ENCODE measurements around the gene BPI.
"Not testable (repeated sequence)": the region's sequence is repeated elsewhere in the genome, so short reads cannot be mapped to it uniquely, and the experiment has no call there.

BPI gene

DNA sequence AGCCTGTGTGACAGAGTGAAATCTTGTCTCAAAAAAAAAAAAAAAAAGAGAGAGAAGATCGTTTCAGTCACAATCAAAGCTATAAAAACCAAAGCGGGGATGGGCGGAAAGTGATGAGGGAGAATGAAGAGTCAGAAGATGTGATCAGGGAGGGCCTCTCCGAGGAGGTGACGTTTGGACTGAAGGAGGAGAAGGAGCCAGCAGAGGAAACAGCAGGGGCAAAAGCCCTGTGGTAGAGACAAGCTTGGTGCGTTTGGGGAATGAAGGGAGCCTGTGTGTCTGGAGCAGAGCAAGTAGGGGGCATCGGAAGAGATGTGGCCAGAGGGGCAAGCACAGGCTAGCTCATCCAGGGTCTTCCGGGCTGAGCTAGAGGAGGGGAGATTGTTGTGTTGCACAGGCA lies 27.9 kb downstream of the BPI start:
- no peak for DNase-seq (ENCODE audit: low read depth in 1 of 2, low spot score in 1 of 2)

GRCh38 chr20:38334016-38334415 lies 30.1 kb downstream of the BPI start:
- DNase-seq (ENCODE audit: low read depth in 1 of 2, low spot score in 1 of 2): no peak

GRCh38 chr20:38336726-38337125 lies 32.8 kb downstream of the BPI start:
- DNase-seq (ENCODE audit: low read depth in 1 of 2, low spot score in 1 of 2): no peak

GRCh38 chr20:38337561-38338140 lies 33.7 kb downstream of the BPI start:
- DNase-seq (ENCODE audit: low read depth in 1 of 2, low spot score in 1 of 2): no peak

- no peak for DNase-seq (ENCODE audit: low read depth in 1 of 2, low spot score in 1 of 2)
Measured at GRCh38 chr20:38338849-38339520, 35.0 kb downstream of the BPI start.

DNA sequence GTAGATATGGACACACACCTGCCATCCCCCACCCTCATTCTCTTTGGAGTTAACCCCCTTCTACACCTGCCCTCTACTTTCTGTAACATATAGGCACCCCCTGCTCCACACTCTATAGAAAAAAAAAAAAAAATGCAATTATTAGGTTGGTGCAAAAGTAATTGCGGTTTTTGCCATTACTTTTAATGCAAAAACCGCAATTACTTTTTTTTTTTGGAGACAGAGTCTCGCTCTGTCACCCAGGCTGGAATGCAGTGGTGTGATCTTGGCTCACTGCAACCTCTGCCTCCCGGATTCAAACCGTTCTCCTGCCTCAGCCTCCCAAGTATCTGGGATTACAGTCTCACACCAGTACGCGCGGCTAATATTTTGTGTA lies 35.6 kb downstream of the BPI start:
- not testable (repeated sequence) for DNase-seq (ENCODE audit: low read depth in 1 of 2, low spot score in 1 of 2)

GRCh38 chr20:38339997-38340396 lies 36.0 kb downstream of the BPI start:
- DNase-seq (ENCODE audit: low read depth in 1 of 2, low spot score in 1 of 2): no peak

GRCh38 chr20:38340693-38341092 lies 36.7 kb downstream of the BPI start:
- DNase-seq (ENCODE audit: low read depth in 1 of 2, low spot score in 1 of 2): no peak

- no peak for DNase-seq (ENCODE audit: low read depth in 1 of 2, low spot score in 1 of 2)
Measured at GRCh38 chr20:38342216-38342615, 38.3 kb downstream of the BPI start.

DNA sequence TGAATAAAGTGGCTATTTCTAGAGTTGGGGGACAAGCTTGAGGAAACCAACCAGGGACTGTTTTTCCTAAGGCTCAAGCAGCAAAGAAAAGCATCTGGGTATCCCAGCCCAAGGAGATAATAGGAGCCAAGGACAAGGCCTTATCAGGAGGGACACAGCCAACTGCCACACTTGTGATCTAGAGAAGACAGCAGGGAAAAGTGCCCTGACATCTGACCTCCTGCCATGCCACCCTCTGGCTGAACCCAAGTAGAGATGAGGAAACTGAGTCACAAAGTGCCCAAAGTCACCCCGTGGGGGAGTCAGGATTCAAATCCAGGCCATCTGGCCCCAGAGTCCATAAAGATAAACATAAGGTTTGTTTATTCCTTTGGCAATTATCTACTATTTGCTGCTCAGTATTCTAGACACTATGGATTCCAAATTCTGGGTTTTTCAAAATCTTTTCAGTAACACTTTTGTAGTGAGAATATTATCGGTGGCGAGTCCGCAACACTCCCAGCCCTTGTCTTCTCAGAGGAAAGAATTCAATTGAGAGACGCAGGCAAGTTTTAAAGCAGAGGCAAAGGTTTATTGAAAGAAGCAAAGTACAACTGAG lies 38.9 kb downstream of the BPI start:
- DNase-seq (ENCODE audit: low read depth in 1 of 2, low spot score in 1 of 2): no peak

GRCh38 chr20:38343311-38344106 lies 39.6 kb downstream of the BPI start:
- DNase-seq (ENCODE audit: low read depth in 1 of 2, low spot score in 1 of 2): no peak

- no peak for DNase-seq (ENCODE audit: low read depth in 1 of 2, low spot score in 1 of 2)
Measured at GRCh38 chr20:38344107-38344701, 40.2 kb downstream of the BPI start.

GRCh38 chr20:38345643-38346042 lies 41.7 kb downstream of the BPI start:
- DNase-seq (ENCODE audit: low read depth in 1 of 2, low spot score in 1 of 2): no peak

DNA sequence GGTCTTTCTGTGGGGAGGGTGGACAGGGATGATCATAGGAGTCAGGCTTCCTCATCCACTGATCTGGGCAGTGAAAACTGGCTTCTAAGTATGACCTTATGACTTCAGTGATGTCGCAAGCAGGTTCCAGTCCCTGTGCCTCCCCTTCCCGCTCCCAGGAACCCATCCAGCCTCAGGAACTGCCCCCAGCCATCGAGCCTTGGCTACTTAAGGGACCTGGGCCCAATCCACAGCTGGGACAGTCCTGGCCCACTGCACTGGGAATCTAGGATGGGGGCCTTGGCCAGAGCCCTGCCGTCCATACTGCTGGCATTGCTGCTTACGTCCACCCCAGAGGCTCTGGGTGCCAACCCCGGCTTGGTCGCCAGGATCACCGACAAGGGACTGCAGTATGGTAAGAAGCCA lies 42.3 kb downstream of the BPI start, which contains the start of gene LBP:
Gene LBP, plus strand, starts transcription at position 236 of the 405 bp plus-strand sequence. Its CDS starts 35 bp downstream, at position 271.
- no peak for DNase-seq (ENCODE audit: low read depth in 1 of 2, low spot score in 1 of 2)

DNA sequence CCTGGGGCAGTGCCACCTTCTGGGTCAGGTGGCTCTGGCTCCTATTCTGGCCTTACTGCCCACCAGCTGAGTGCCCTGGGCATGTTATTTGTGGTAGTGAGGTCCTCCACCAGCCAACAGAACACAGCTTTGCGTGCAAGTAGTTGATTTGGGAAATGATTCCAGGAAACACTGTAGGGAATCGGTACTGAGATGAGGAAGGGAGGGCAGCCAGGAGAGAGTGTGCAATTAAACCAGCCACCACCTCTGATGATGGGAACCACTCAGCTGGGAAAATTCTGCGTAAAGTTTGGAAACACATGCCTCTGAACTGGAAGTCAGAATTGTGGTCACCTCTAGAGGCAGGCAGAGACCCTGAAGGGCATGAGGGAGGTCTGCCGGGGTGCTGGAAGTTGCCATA lies 42.8 kb downstream of the BPI start:
- no peak for DNase-seq (ENCODE audit: low read depth in 1 of 2, low spot score in 1 of 2)

DNA sequence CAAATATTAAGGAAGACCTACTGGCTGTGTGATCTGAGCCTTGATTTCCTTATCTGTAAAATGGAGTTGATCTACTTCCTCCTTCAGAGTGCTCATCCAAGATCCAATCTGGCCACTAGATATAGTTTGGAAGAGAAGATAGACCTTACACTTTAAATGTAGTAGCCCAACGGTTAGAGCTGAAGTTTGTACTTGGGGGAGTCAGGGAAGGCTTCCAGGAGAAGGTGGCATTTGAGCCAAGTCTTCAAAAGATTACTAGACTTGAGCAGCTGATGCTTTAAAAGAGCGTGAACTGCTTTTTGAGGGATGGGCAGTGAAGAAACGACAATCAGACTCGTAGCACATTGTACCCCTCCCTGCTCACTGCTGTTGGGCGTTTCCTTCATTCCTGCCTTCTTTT lies 45.9 kb downstream of the BPI start:
- no peak for DNase-seq (ENCODE audit: low read depth in 1 of 2, low spot score in 1 of 2)

DNA sequence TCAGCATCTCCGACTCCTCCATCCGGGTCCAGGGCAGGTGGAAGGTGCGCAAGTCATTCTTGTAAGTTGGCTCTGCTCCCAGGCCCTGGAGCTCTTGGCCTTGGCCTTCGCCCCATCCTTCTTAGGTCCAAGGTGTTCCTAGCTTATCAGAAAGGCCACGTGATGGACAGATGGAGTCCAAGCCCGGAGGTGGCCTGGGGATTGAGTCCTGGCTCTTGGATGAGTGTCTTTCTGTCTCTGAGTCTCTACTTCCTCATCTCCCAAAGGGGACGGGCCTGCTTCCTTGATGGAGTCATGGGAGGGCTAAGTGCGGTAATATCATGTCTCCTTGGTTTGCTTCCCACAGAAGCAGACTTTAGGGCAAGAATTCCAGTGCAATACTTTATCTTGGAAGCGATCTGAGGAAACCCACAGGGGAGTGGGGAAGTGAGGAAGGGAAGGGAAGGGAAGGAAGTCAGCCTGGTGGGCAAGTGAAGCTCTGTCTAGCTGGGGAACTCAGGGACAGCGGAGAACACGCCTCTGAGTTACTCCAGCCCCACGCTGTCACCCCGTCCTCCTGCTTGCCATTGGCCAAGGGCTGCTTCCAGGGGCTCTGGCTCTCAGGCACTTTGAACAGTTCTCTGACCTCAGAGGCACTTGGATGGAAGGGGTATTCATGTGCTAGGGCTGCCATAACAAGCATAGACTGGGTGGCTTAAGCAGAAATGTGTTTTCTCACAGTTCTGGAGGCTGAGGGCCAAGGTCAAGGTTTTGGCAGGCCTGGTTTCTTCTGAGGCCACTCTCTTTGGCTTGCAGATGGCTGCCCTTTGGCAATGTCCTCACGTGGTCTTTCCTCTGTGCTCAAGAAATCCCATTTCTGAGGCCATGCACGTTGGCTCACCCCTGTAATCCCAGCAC lies 47.2 kb downstream of the BPI start:
- DNase-seq (ENCODE audit: low read depth in 1 of 2, low spot score in 1 of 2): no peak

GRCh38 chr20:38353316-38353715 lies 49.4 kb downstream of the BPI start:
- DNase-seq (ENCODE audit: low read depth in 1 of 2, low spot score in 1 of 2): no peak

- DNase-seq (ENCODE audit: low read depth in 1 of 2, low spot score in 1 of 2): no peak
Measured at GRCh38 chr20:38354227-38354626, 50.3 kb downstream of the BPI start.

DNA sequence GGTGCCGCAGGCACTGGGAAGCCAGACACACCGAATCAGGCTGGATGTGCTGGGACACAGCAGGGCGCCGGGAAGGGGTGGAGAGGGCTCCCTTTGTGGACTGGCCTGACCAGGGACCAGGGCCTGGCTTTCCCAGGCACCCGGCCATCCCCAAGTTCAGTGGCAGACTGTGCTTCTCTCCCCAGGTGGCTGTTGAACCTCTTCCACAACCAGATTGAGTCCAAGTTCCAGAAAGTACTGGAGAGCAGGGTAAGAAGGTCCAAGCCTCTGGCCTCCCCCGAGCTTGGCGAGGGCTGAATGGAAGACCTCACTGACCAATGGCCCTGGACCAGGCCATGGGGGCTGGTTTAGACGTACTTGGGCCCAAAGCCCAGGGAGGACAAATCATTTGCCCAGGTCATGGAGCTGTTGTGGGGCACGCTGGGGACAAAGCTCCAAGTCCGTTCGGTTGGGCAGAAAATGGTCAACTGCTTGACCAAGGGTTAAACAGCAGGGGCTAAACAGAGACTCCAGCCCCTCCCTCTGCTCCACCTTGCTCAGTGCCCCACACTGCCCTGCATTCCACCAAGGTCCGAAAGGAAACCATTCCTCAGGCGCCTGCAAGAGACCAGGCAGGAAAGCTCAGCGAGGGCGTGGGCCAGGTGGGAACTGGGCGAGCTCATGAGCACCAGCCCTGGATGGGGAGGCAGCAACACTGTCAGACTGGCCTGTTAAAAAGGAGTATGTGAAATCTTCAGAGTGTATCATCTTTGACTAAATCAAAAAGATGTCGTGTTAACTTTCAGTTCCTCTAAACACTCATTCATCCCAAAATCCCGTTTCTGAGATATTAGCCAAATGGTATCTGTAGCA lies 51.4 kb downstream of the BPI start:
- DNase-seq (ENCODE audit: low read depth in 1 of 2, low spot score in 1 of 2): no peak

Data from activated CD4-positive, alpha-beta T cell treated with anti-CD3 and anti-CD28 coated beads, Interleukin-2, amount 50 U/mL, for 24 hours (primary cell).